Esophagus squamous epithelium (tissue), 4 donors: ENCODE data around the gene OR10A4.
"Not testable (repeated sequence)": the region's sequence is repeated elsewhere in the genome, so short reads cannot be mapped to it uniquely, and the experiment has no call there.

Source experiments
- CTCF ChIP-seq, 6 experiments: fragments of 450-650 bp in 4 of 6; fragments of 200-600 bp in 2 of 6; sonication (generic) in 2 of 6; IDR thresholded peaks; one replicate each; pipeline ENCODE4 v1.5.1; 2016 to 2019; ENCODE audit warnings: antibody characterized with exemption in 6 of 6, mild to moderate bottlenecking in 4 of 6, moderate library complexity in 4 of 6
- POLR2A ChIP-seq, 4 donors: fragments of 450-650 bp; IDR thresholded peaks; one replicate each; pipeline ENCODE4 v1.6.1; 2017; ENCODE audit warnings: antibody characterized with exemption in 4 of 4, mild to moderate bottlenecking in 4 of 4, moderate library complexity in 3 of 4

DNA sequence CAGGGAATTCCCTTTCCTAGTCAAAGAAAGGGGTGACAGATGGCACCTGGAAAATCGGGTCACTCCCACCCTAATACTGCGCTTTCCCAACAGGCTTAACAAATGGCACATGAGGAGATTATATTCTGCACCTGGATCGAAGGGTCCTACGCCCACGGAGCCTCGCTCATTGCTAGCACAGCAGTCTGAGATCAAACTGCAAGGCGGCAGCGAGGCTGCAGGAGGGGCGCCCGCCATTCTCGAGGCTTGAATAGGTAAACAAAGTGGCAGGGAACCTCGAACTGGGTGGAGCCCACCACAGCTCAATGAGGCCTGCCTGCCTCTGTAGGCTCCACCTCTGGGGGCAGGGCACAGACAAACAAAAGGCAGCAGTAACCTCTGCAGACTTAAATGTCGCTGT is 28.4 kb downstream of the OR10A4 start:
- TF ChIP-seq CTCF, POLR2A (IDR thresholded peaks at IDR 0.05): not testable (repeated sequence)
